Stimulated activated CD4-positive, alpha-beta T cell treated with anti-CD3 and anti-CD28 coated beads, Interleukin-12 subunit alpha, Interleukin-12 subunit beta, amount 100 ng/mL, for 4 hours (primary cell): ENCODE results near the gene C1QL1.

Source experiments
- DNase-seq: peaks from one replicate; pipeline ENCODE4 v3.0.0-alpha.2; 2020

Gene C1QL1

DNA sequence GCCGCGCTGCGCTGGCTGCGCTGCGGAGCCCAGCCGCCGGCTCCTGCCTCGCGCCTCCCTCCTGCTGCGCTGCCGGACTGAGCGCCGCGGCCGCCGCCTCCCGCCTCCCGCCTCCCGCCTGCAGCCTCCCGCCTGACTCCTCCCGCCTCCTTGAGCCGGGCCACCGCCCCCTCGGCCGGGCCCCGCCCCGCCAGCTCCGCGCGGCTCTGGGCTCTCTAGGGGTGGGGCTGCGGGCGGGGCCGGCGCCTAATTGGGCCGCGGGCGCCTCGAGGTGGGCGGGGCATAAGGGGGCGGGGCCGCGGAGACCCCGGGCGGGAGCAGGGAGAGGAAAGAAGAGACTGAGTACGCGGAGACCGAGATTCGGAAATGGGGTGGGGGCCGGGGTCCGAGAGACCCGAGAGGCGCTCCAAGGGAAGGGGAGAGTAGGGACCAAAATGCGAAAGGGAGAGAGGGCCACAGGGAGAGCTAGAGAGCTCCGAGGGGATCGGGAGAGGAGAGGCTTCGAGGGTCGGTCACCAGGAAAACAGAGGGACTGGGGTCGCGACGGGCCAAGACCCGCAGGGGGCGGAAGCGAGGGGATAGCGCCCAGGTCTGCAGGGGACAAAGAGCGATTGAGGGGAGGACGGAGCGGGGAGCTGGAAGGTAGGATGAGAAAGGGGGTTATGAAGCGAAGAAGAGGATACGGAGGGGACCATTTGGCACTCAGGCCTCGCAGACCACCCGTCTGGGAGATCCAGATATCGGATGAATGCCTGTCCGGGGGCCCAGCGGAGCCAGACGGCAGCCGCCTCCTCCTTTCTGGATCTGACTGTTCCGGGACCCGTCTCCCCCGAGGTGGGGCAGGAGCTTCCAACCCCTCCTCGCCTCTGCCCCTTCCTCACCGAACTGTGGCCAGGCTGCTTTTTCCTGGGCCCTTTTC, at the start of gene C1QL1:
Gene C1QL1 (minus strand): TSS at position 79 of the 919 bp plus-strand sequence. CDS start 255 bp downstream, outside the sequence.
- DNase-seq: peak; percentile 91

DNA sequence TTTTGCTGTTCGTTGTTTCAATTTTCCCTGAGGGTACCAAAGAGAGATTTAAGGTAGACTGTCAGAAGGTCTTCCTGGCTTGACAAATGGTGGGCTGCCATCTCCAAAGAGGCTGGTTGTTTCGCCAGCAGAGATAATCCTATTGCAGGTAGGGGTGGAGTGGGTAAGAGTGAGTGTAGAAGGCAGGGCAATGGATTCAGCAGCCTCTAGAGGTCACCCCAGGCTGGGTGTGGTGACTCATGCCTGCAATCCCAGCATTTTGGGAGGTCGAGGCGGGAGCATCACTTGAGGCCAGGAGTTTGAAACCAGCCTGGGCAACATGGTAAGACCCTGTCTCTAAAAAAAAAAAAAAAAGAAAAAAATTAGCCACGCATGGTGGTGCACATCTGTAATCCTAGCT, 48.7 kb upstream of the C1QL1 start:
- DNase-seq: no peak

DNA sequence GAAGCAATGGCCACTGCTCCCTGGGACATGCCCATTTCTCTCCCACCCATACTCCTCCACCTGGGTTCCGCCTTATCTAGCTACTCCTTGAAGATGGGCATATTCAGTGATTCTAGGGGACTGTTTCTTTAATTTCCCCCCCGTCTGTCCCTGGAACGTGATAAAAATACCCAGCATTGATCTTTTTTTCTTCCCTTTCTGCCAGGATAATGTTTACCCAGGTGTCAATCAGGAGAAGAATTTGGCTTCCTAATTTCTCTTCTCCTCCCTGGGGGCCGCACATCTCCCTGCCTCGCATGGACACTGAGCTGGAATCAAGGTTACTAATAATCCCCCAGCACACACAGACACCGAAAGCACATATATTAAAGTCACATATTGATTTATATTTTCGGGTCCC, 48.1 kb upstream of the C1QL1 start:
- DNase-seq: no peak

DNA sequence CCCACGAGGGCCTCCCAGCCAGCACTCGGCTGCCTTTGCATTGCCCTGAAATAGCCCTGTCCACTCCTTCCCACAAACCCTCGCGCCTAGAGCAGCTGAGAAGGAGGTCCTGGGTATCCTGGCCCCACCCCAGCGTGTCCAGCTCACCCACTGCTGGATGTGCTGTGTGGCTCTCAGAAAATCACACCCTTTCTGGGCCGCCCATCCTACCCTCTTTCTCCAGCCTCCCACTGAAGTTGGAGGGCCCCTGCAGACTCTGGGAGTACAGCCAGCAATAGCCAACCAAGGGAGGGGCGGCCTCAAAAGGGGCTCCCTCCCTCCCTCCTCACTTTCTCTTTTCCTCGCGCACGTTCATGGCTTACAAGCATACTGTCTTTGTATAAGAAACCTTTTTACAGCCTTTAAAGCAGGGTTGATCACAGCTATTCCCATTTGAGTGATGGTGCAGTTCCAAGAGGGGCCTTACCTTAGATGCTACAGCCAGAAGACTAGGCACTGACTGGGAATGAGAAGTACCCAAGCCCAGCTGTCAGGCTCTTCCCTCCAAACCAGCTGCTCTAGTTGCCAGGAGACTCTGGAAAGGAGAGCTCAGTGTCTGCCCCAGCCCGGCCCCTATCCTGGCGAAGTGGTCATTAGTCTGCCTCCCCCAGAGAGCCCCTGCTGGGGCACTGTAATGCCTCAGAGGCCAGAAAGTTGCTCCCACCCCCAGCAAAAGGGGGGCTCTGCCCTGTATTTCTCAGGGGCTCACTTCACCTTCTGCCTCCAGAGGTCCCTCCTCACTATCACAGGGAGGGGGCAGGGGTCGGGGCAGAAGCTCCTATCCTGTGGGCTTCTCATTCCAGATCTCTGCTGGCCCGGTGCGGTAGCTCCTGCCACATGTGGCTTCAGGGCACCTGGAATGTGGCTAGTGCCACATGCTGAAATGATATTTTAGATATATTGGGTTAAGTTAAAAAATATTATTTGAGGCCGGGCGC, 45.2 kb upstream of the C1QL1 start:
- DNase-seq: no peak

DNA sequence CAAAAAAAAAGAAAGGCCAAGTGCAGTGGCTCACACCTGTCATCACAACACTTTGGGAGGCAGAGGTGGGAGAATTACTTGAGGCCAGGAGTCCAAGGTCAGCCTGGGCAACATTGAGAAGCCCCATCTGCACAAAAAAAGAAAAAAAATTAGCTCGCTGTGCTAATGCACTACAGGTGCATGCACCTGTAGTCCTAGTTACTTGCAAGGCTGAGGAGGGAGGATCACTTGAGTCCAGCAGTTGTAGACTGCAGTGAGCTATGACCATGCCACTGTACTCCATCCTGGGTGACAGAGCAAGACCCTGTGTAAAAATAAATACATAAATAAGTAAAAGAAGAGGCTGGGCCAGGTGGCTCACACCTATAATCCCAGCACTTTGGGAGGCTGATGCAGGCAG, 43.7 kb upstream of the C1QL1 start:
- DNase-seq: no peak

DNA sequence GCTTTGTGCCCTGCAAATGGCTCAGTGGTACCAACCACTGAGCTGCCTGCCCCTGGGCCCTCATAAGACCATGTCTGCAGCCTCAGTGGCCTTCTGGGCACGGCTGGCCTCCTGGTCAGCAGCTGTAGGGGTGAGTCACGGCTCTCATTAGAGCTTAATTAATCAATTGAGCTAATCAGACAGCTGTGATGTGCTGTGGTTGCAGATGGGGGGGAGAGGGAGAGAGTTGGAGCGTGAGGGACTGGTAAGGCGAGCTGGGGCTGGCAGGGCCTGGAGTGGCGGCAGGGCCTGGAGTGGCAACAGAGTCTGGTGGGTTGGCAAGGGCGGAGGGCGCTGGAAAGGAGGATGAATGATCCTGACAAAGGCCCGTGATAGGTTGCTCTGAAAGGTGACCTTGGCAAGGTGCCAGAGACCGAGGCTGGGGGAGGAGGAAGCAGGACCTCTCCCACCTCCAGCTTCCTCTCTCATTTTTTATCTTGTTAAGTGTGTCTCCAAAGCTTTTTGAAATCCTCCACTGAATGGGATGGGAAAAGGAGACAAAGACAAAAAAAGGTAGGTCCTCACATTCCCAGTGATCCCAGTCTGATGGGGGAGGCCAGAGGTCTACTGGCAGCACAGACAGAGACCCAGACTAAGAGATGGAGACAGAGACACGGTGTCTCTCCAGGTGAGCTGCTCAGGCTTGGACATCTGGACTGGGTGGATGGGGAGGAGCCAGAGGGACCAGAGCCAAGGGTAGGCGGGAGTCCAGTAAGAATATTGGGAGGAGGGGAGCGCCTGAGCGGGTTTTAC, 41.8 kb upstream of the C1QL1 start:
- no peak for DNase-seq

DNA sequence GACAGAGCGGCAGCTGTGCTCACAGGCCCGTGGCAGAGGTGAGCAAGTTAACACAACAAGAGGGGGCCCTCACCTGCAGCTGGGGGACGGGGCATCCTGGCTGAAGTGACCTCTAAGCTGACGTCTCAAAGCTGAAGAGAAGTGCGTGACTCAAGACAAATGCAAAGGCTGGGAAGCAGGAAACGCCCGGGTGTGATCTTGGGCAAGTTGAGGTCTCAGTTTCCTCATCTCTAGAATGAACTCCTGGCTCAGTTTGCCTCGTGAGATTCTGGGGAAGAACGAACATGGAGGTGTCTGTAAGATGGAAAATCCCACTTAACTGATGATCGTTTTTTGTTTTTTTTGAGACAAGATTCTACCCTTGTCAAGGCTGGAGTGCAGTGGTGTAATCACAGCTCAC, 40.1 kb upstream of the C1QL1 start:
- no peak for DNase-seq

DNA sequence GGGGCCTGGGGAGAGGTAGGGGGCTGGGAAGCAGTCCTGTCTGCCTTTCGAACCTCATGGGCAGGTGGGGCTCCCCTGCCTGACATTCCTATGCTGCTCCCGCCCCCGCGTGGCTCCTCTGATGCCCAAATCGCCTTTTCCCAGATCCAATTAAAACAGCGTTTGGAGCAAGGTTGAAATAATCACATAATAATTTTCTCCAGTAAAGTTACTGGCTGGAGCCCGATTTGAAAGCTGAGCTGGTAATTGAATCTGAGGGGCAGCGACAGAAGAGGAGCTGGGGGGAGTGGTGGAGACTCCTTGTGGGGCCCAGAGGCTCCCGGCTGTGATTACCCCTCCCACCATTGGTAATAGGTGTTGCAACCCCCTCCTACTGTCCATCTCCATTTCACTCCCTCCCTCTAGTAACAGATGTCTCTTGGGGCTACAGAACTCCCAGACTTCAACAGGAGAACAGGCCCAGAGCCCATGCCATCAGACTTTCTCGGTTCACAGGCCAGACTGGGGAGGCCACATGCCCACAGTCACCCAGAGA, 38.9 kb upstream of the C1QL1 start:
- DNase-seq: no peak

DNA sequence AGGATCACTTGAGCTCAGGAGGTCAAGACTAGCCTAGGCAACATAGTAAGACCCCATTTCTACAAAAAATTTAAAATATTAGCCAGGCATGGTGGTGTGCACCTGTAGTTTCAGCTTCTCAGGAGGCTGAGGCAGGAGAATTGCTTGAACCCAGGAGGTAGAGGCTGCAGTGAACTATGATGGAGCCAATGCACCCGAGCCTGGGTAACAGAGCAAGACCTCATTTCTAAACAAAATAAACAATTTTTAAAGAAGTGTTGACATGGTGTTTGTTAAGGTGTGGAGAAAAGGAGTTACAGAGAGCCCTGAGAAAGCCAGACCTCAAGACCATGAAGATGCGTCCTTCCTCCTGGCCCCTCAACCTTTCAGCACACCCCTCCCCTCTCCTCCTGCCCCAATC, 37.6 kb upstream of the C1QL1 start:
- DNase-seq: no peak

DNA sequence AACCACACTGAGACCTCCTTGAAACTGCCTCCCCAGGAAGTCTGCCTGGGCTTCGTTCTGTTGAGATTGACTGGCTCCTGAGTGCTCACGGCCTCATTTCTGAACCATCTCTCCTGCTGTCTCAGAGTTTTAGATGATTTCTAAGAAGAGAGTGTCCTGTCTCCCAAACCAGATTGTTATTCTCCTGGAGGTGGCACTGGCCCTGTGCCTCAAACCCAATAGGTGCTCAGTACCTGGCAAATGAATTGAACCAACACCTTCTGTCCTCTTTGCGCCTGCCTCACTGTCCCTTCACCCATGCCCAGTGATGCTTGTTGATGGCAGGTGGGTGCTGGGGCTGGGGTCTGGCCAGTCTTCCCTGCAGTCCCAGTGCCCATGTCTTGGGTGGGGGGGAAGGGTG, 36.3 kb upstream of the C1QL1 start:
- DNase-seq: no peak

DNA sequence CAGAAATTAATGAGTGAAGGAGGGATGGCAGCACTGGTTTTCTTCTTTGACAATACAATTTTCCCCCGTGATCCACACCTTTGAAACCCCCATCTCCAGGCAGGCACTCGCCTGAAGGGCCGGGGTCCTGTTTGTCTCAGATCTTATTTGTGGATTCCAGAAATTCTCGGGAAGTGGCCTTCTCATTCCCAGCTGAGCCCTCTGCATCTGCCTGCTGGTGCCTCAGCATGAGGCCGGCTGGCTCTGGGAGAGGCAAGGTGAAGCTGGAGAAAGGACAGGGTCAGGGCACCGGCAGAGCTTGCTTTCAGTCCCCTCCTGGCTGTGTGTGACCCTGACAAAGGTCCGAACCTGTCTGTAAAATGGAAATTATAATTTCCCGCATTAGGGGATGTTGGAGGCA, 35.8 kb upstream of the C1QL1 start:
- no peak for DNase-seq

DNA sequence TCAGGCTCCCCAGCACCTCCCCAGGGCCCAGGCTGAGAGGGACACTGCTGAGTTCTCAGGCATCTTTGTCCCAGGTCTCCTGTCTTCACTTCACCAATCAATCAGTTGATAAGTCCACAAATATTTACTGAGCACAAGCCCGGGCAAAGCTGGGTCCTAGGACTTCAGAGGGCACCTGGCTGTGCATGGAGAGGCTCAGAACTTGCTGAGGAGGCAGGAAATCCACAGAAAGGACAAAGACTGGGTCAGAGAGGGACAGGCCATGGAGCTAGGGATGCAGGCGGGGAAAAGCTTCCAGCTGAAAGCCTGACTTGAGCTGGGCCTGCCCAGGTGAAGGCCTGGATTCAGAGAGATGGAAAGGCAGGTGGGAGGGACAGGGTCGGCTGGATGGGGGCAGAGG, 33.2 kb upstream of the C1QL1 start:
- DNase-seq: no peak

DNA sequence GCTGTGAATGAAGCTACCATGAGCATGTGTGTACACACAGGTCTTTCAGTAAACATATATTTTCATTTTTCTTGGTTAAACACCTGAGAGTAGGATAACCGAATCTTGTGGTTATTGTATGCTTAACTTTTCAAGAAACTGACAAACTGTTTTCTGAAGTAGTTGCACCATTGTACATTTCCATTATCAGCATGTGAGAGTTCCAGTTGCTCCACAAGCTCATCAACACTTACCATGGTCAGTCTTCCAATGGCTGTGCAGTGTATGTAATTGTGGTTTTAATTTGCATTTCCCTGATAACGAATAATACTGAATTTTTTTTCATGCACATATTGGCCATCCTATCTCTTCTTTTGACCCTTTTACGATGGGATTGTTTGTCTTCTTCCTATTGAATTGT, 31.3 kb upstream of the C1QL1 start:
- no peak for DNase-seq

DNA sequence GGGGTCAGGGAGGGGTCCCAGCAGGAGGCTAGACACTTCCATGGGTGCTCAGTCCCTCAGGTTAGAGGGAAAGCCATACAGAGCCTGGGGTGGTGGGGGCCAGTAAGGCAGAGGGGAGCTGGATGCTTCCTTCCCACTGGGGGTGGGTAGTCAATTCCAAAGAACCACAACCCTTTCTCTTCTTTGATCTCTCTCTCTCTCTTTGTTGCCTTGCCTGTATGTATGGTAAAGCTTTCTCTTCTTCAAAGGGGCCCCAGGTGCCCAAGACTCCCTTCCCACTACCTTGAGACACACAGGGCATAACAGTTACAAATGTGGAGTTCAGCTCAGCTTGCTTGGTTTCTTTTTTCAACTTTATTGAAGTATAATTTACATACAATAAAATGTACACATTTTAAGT, 30.5 kb upstream of the C1QL1 start:
- no peak for DNase-seq

DNA sequence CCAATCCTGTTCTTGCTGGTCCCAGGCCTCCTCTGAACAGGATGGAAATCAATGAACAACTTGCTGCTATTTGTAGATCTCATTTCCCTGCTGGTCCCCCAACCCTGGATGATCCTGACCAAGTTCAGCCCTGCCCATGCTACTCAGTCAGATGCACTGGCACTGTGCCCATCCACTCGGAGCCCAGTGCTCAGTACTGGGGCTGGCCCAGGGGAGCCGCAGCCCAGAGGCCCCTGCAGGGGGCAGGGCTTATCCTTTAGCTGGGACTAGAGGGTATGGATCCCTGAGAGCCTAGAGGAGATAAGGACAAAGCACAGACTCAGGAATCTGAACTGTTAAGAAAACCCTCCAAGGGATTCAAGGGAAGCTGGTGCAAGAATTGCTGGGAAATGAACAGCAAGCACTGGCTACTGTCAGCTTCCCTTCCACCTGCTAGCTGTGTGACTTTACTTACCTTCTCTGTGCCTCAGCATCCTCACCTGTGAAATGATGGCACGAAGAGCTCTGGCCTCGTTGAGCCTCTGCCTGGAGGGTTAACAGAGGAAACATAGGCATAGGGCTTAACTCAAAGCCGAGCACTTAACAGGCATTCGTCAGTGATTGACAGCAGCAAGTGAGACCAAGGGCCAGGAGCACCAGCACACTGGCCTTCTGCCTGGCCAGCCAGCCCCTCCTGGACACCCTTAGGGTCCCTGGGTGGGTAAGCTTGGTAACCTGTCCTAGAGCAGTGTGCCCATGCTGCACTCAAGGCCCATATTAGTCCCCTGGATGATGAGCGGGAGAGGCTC, 29.8 kb upstream of the C1QL1 start:
- no peak for DNase-seq

DNA sequence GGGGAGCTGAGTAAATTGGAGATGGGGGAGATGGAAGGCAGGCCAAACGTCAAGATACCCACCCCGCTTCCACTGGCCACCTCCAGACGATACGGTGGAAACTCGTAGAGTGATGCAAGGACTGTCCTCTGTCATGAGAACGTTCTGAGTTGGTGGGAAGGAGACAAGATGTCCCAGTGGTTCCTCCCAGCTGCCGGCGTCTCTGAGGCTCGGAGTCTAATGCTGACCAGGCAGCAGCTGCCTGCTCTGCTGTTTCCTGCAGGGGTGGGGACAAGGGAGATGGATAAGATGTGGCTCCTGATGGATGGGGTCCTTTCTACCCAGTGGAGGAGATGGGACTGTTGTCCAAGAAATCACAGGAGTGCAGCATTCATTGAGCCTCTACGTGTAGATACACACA, 28.2 kb upstream of the C1QL1 start:
- no peak for DNase-seq

DNA sequence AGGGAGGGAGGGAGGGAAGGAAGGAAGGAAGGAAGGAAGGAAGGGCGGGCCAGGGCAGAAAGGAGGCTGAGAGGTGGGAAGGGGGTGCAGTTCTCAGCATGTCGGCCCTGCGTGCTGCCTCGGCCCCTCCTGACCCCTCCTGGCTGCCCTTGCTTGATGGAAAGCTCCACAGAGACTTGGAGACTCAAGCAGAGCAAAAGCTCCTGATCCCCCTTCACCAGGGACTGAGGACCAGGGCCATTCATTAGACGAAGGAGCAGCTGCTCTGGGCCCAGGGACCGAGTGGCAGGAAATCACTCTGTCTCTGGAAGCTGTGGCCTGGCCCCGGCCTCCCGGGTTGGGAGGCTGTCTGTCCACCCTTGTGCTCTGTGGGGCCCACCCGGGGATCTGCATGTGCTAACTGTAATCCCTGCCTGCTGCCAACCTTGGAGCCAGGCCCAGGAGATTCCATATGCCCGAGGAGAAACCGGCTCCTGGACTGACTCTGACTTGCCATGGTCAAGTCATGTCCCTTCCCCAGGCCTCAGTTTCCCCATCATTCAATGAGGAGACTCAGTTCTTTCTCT, 27.4 kb upstream of the C1QL1 start:
- no peak for DNase-seq

DNA sequence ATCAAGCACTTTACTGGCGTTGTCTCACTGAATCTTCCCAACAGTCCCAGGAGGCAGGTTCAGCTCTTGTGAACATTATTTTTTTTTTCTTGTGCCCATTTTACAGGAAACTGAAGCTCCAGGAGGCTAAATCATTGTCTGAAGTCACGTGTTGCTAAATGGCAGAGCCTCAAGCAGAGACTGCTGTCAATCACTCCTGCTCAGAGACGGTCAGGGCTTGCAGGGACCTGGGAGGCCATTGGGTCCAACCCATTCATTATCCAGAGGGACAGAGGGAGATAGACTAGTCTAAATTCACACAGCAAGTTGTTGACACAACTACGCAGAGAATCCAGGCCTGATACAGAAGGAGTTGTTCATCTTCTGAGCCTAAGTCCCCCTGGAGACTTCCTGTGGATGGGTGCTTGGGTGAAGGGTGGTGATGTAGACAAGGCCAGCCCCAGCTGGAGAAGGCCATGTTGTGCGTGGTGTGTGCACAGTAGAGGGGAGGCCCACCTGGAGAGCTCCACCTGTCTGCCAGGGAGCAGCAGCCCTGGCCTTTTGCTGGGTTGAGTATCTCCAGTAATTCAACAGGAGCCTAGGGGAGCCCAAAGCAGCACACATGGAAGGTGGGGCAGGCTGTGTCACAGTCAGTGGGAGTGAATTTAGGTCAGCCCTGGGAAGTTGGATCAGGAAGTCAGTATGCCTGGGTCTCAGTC, 24.3 kb upstream of the C1QL1 start:
- DNase-seq: no peak

DNA sequence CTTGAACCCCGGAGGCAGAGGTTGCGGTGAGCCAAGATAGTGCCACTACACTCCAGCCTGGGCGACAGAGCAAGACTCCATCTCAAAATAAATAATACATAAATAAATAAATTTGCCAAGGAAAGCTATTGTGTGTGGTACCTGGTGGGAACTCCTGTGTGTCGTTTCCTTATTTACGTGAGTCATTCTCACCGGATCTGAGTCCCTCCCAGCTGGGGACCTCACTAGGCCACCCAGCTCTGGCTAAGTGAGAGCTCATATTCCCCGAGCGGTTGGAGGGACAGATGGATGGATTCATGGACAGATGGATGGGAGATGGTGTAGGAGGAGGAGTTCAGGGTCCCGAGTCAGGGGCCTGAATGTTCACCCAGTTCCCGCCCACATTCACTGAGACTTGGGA, 22.9 kb upstream of the C1QL1 start:
- DNase-seq: no peak

DNA sequence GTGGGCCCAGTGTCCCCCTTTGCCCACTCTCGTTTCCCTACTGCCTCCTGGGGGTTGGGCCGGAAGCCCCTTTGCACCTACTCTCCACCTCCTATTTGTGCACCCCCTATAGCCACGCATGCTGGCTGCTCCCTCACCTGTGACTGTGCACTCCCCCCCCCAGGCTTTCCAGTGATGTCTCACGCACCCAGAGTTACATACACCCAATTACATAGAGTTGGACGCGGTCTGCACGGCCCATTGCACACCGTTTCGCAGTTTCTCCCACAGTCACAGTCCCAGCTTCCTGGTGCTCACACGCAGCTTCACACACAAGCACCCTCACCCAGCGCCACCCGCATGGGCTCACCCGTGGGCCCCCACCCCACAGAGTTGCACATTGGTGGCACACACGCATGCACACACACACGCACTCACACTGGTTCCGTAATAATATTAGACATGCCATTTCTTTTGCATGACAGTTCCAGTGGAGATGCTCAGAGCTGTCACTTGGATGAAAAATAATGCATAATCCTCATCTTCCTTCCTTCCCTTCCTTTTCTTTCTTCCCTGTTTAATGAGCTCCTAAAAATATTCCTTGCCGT, 21.5 kb upstream of the C1QL1 start:
- no peak for DNase-seq
